A673 (cell line): Measurements from ENCODE around the gene ZNF580. TPM values are rescaled to one million over a fixed set of nuclear protein-coding genes. Genes with fewer than 3 reads are reported as not detected.

ENCODE experiments used
- BruUV-seq: library from RNA; stranded (reverse); fragments of 400-500 nt; replicated peaks from 2 replicates; lab custom pipeline; 2021; lab: Mats Ljungman, UMichigan
- CTCF ChIA-PET: fragments of 300-600 bp; sonication (Branson Sonifier 250); formaldehyde crosslinking; loops from one replicate; lab custom pipeline; 2022; ENCODE audit warnings: antibody characterized with exemption; lab: Charles Lee
- POLR2A ChIA-PET: fragments of 300-600 bp; sonication (Branson Sonifier 250); formaldehyde crosslinking; loops from one replicate; lab custom pipeline; 2022; ENCODE audit warnings: antibody characterized with exemption; ENCODE audit not compliant: low non-redundant PET; lab: Charles Lee
- DNase-seq: peaks from one replicate; pipeline ENCODE4 v3.0.0-alpha.2; 2015; ENCODE audit warnings: low spot score
- H3K27ac ChIP-seq: fragments of 200-600 bp; sonication (generic); 2 replicates; pipeline ENCODE4 v1.5.1; 2016; ENCODE audit warnings: mixed run types, low read depth, mild to moderate bottlenecking, mixed read lengths, antibody characterized with exemption, low read length; ENCODE audit not compliant: poor library complexity, severe bottlenecking
- H3K27me3 ChIP-seq: fragments of 200-600 bp; sonication (generic); replicated peaks from 2 replicates; pipeline ENCODE4 v1.6.1; 2017; ENCODE audit warnings: mixed run types, low read depth, mild to moderate bottlenecking, mixed read lengths, antibody characterized with exemption, low read length; ENCODE audit not compliant: insufficient read depth, poor library complexity
- H3K36me3 ChIP-seq: fragments of 200-600 bp; sonication (generic); 2 replicates; pipeline ENCODE4 v1.6.1; 2016; ENCODE audit warnings: mixed run types, mild to moderate bottlenecking, mixed read lengths, antibody characterized with exemption, low read length; ENCODE audit not compliant: insufficient read depth, poor library complexity, severe bottlenecking
- H3K4me1 ChIP-seq: fragments of 200-600 bp; sonication (generic); 2 replicates; pipeline ENCODE4 v1.6.1; 2017; ENCODE audit warnings: mixed run types, mild to moderate bottlenecking, mixed read lengths, antibody characterized with exemption, low read length; ENCODE audit not compliant: insufficient read depth, poor library complexity, severe bottlenecking
- H3K4me3 ChIP-seq: fragments of 200-600 bp; sonication (generic); 2 replicates; pipeline ENCODE4 v1.5.1; 2016; ENCODE audit warnings: low read depth, mixed run types, mild to moderate bottlenecking, mixed read lengths, low read length; ENCODE audit not compliant: poor library complexity, severe bottlenecking
- H3K9me3 ChIP-seq: fragments of 200-600 bp; sonication (generic); 2 replicates; pipeline ENCODE4 v1.6.1; 2016; ENCODE audit warnings: mixed run types, low read depth, mild to moderate bottlenecking, mixed read lengths, antibody characterized with exemption, low read length; ENCODE audit not compliant: poor library complexity, severe bottlenecking
- EZH2 ChIP-seq: fragments of 200-600 bp; sonication (generic); IDR thresholded peaks from 2 replicates; pipeline ENCODE4 v1.6.1; 2017; ENCODE audit warnings: borderline replicate concordance, low read depth, mild to moderate bottlenecking, mixed read lengths, antibody characterized with exemption, low read length; ENCODE audit not compliant: poor library complexity, severe bottlenecking
- intact Hi-C: fragments of 100-400 bp; cut with micrococcal nuclease; formaldehyde crosslinking; loops from one replicate; pipeline ENCODE4 v1.10.0; 2022; ENCODE audit not compliant: unreplicated experiment
- total RNA-seq: library from RNA; stranded (reverse); gene quantifications from 2 replicates; pipeline ENCODE4 v1.2.3, GENCODE V29; 2021
- TF ChIP-seq, protein P1 (sequence below): fragments of 300-800, 200-600 bp; sonication (generic); conservative IDR thresholded peaks from 2 replicates; pipeline ENCODE4 v1.5.1; 2017; ENCODE audit warnings: low read depth, mild to moderate bottlenecking, antibody characterized with exemption, low read length, moderate library complexity, mixed read lengths

Gene ZNF580
- total RNA-seq, 1 experiment from 2014 or later = 49.1 TPM

DNA sequence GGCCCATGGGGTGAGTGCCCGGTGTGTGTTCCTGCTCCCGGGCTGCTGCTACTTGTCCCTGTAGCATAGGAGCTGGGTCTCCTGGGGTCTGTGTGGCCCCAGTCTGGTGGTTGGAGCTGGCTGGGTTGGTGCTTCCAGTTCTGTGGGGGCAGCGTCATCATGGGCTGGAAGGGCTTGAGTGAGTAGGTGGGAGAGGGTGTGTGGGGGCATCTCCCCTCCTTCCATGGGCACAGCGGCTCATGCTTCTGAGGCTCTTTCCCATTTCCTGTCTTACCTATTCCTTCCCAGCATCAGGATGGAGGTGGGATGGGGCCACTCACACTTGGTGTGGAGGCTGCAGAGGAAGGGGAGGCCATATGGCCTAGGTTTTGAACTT is 26.2 kb downstream of the ZNF580 start:
- intact Hi-C loops = no loop called here
- POLR2A ChIA-PET = no interaction called here
- BruUV-seq = no TSS peak

DNA sequence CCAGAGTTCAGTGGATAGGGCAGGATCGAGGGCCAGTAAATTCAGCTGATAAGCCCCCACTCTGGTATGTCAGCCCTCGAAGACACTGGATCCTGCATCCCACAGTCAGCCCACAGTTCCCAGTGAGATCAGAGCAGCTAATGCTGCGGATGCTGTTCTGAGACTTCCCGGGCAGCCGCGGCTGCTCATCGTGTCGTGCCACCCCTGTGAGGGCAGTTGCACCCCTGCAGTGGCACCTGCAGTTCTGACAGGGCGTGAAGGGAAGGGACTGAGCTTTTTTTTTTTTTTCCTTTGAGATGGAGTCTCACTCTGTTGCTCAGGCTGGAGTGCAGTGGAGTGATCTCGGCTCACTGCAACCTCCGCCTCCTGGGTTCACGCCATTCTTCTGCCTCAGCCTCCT is 26.7 kb downstream of the ZNF580 start:
- no peaks in the 10 kb centered on the region for H3K27me3 ChIP-seq
- no peak overlapping the region for H3K4me3 ChIP-seq
- peaks cover 34% of the 10 kb centered on the region for H3K4me1 ChIP-seq
- no peaks in the 10 kb centered on the region for H3K9me3 ChIP-seq
- BruUV-seq = no TSS peak
- TF ChIP-seq, protein P1, sequence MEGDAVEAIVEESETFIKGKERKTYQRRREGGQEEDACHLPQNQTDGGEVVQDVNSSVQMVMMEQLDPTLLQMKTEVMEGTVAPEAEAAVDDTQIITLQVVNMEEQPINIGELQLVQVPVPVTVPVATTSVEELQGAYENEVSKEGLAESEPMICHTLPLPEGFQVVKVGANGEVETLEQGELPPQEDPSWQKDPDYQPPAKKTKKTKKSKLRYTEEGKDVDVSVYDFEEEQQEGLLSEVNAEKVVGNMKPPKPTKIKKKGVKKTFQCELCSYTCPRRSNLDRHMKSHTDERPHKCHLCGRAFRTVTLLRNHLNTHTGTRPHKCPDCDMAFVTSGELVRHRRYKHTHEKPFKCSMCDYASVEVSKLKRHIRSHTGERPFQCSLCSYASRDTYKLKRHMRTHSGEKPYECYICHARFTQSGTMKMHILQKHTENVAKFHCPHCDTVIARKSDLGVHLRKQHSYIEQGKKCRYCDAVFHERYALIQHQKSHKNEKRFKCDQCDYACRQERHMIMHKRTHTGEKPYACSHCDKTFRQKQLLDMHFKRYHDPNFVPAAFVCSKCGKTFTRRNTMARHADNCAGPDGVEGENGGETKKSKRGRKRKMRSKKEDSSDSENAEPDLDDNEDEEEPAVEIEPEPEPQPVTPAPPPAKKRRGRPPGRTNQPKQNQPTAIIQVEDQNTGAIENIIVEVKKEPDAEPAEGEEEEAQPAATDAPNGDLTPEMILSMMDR = no peak
- no peak for TF ChIP-seq EZH2
- intact Hi-C loops = no loop called here
- no peak for DNase-seq
- CTCF ChIA-PET = no interaction called here
- peaks cover 76% of the 10 kb centered on the region for H3K36me3 ChIP-seq
- H3K27ac ChIP-seq = no peak overlapping the region
- POLR2A ChIA-PET = no interaction called here

More for the DNA sequence above, 26.2 kb downstream of the ZNF580 start:
- H3K4me1 ChIP-seq = peaks cover 28% of the 10 kb centered on the region
- TF ChIP-seq, protein P1 = no peak
- TF ChIP-seq EZH2 = no peak
- H3K4me3 ChIP-seq = no peak overlapping the region
- DNase-seq = no peak
- H3K36me3 ChIP-seq = peaks cover 81% of the 10 kb centered on the region
- CTCF ChIA-PET = no interaction called here
- H3K27me3 ChIP-seq = no peaks in the 10 kb centered on the region
- H3K27ac ChIP-seq = no peak overlapping the region
- no peaks in the 10 kb centered on the region for H3K9me3 ChIP-seq

DNA sequence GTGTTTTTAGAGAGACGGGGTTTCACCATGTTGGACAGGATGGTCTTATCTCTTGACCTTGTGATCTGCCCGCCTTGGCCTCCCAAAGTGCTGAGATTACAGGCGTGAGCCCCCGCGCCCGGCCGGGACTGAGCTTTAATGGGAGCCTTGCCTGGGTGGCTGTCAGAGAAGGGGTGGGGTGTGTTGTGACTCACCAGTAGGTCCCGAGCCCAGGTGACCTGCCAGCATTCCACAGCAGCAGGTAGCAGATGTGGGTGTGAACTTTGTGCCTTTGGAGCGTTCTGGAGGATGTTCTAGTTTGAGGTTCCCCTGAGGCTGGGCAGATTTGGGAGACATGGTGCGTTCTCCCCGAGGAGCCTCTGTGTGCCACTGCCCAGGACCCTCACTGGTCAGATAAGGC is 27.2 kb downstream of the ZNF580 start:
- H3K9me3 ChIP-seq = no peaks in the 10 kb centered on the region
- POLR2A ChIA-PET = no interaction called here
- CTCF ChIA-PET = no interaction called here
- H3K4me3 ChIP-seq = no peak overlapping the region
- H3K27ac ChIP-seq = no peak overlapping the region
- peaks cover 72% of the 10 kb centered on the region for H3K36me3 ChIP-seq
- peaks cover 38% of the 10 kb centered on the region for H3K4me1 ChIP-seq
- DNase-seq = no peak
- no peaks in the 10 kb centered on the region for H3K27me3 ChIP-seq
- intact Hi-C loops = no loop called here
- TF ChIP-seq, protein P1 = no peak
- TF ChIP-seq EZH2 = no peak
- BruUV-seq = no TSS peak
